OCI-LY7 (cell line): ENCODE measurements around the gene BARX2.

Source experiments
- CTCF ChIP-seq: fragments of 200-600 bp; sonication (generic); conservative IDR thresholded peaks from 2 replicates; pipeline ENCODE4 v1.5.1; 2014; ENCODE audit warnings: mild to moderate bottlenecking, antibody characterized with exemption, low read length, moderate library complexity, mixed read lengths
- EZH2phosphoT487 ChIP-seq: fragments of 200-600 bp; sonication (generic); IDR thresholded peaks from 2 replicates; pipeline ENCODE4 v1.6.1; 2018; ENCODE audit warnings: low read depth, borderline replicate concordance, mild to moderate bottlenecking, mixed run types, antibody characterized with exemption, low read length, moderate library complexity, mixed read lengths

- TF ChIP-seq CTCF, result no peak
- no peak for TF ChIP-seq EZH2phosphoT487
Measured at GRCh38 chr11:129404731-129405130, 29.1 kb downstream of the BARX2 start.
